ENCODE results near the gene LRP8. TPM values are rescaled to one million over a fixed set of nuclear protein-coding genes. Genes with fewer than 3 reads are reported as not detected.

The LRP8 gene
- total RNA-seq, 1 experiment from 2014 or later = 56.3 TPM

DNA sequence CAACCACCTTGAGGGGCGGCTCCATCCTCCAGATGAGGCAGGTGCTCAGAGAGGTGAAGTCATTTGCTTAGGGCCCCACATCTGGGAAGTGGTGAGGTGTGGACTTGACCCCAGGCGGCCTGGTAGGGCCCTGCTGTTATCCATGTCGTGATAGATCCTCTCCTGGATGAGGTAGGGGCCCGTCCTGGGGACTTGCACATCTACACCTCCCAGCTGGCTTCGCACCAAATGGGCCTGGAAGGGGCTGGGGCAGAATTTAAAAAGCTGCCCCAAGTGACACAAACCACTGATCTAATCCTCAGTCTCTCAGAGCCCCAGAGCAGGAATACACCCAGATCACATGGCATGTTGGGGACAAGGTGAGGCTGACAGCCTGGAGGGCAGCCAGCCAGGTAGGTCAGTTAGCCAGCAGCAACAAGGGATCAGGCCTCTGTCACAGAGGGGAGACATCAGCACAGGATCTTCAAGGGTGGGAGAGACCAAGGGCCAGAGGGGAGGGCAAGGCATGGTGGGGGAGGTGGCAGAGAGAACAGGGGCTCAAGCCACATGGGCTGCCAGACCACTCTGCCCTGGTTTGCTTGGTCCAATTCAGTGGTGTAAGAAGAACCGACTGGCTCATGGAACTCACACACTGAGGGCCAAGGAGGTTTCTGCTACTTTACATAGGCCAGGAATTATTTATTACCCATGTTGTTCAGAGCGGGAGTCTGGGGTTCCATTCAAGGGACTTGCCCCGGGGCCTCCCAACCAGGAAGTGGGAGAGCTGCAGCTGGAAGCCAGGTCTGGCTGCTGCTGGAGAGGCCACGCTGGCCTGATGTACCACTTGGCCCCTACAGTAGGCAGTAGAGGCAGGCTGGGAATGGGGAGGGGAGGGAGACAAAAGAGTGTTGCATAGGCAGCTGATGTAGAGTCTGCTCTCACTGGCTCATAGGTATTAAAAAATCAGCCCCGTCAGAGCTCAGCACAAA is 12.1 kb downstream of the LRP8 start:
- H3K9me2 ChIP-seq (ENCODE audit: insufficient read depth) = no peaks in the 10 kb centered on the region
- H4K20me1 ChIP-seq (ENCODE audit: insufficient read depth) = no peaks in the 10 kb centered on the region
- no peaks in the 10 kb centered on the region for H3K4me1 ChIP-seq (ENCODE audit: control insufficient read depth in 1 of 2, insufficient read depth in 2 of 2, low read length in 2 of 2)
- ChIA-PET CTCF (no interaction called here), POLR2A (no interaction called here), RAD21 (ENCODE audit: low non-redundant PET in 1 of 2, low total read pairs in 2 of 2, uncharacterized antibody in 2 of 2, unreplicated experiment in 2 of 2) (no interaction called here)
- no peak overlapping the region for H3K4me3 ChIP-seq (replicated peaks in 1 of 2; ENCODE audit: low read depth in 1 of 2, low read length in 2 of 2)
- no peak overlapping the region for H2AFZ ChIP-seq (ENCODE audit: low read depth, low read length, poor library complexity, severe bottlenecking)
- ATAC-seq (no peak), DNase-seq (ENCODE audit: low read depth, low spot score) (no peak)
- peaks cover 1 to 24% of the 10 kb centered on the region in 2 experiments; a peak in 1 of 4 replicates for H3K36me3 ChIP-seq (ENCODE audit: control insufficient read depth in 1 of 2, insufficient read depth in 2 of 2, low read length in 2 of 2)
- no peaks in the 10 kb centered on the region for H3K27me3 ChIP-seq (ENCODE audit: insufficient read depth, low read length)
- TF ChIP-seq, protein P1, sequence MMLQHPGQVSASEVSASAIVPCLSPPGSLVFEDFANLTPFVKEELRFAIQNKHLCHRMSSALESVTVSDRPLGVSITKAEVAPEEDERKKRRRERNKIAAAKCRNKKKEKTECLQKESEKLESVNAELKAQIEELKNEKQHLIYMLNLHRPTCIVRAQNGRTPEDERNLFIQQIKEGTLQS (IDR thresholded peaks at IDR 0.05) = no peak
- TF ChIP-seq, protein P2, sequence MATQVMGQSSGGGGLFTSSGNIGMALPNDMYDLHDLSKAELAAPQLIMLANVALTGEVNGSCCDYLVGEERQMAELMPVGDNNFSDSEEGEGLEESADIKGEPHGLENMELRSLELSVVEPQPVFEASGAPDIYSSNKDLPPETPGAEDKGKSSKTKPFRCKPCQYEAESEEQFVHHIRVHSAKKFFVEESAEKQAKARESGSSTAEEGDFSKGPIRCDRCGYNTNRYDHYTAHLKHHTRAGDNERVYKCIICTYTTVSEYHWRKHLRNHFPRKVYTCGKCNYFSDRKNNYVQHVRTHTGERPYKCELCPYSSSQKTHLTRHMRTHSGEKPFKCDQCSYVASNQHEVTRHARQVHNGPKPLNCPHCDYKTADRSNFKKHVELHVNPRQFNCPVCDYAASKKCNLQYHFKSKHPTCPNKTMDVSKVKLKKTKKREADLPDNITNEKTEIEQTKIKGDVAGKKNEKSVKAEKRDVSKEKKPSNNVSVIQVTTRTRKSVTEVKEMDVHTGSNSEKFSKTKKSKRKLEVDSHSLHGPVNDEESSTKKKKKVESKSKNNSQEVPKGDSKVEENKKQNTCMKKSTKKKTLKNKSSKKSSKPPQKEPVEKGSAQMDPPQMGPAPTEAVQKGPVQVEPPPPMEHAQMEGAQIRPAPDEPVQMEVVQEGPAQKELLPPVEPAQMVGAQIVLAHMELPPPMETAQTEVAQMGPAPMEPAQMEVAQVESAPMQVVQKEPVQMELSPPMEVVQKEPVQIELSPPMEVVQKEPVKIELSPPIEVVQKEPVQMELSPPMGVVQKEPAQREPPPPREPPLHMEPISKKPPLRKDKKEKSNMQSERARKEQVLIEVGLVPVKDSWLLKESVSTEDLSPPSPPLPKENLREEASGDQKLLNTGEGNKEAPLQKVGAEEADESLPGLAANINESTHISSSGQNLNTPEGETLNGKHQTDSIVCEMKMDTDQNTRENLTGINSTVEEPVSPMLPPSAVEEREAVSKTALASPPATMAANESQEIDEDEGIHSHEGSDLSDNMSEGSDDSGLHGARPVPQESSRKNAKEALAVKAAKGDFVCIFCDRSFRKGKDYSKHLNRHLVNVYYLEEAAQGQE (IDR thresholded peaks at IDR 0.05; ENCODE audit: low read depth) = no peak
- TF ChIP-seq SP1 (IDR thresholded peaks at IDR 0.05; ENCODE audit: low read depth) = no peak
- no peak for TF ChIP-seq ZFX (IDR thresholded peaks at IDR 0.05)
- TF ChIP-seq SRF (IDR thresholded peaks at IDR 0.05; ENCODE audit: low read depth) = no peak
- TF ChIP-seq JUND (IDR thresholded peaks at IDR 0.05) = no peak
- TF ChIP-seq, protein P3, sequence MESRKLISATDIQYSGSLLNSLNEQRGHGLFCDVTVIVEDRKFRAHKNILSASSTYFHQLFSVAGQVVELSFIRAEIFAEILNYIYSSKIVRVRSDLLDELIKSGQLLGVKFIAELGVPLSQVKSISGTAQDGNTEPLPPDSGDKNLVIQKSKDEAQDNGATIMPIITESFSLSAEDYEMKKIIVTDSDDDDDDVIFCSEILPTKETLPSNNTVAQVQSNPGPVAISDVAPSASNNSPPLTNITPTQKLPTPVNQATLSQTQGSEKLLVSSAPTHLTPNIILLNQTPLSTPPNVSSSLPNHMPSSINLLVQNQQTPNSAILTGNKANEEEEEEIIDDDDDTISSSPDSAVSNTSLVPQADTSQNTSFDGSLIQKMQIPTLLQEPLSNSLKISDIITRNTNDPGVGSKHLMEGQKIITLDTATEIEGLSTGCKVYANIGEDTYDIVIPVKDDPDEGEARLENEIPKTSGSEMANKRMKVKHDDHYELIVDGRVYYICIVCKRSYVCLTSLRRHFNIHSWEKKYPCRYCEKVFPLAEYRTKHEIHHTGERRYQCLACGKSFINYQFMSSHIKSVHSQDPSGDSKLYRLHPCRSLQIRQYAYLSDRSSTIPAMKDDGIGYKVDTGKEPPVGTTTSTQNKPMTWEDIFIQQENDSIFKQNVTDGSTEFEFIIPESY (IDR thresholded peaks at IDR 0.05; ENCODE audit: extremely low read depth, insufficient replicate concordance, low read length) = no peak
- no peak for TF ChIP-seq YY1 (IDR thresholded peaks at IDR 0.05; ENCODE audit: extremely low read depth, insufficient replicate concordance, low read depth, low read length)
- TF ChIP-seq SIN3A (IDR thresholded peaks at IDR 0.05; ENCODE audit: low read depth) = no peak
- no peak for TF ChIP-seq EZH2phosphoT487 (IDR thresholded peaks at IDR 0.05; ENCODE audit: borderline replicate concordance)
- intact Hi-C loops (cut with micrococcal nuclease) = no loop called here
- no peak overlapping the region for H3K4me2 ChIP-seq (ENCODE audit: low read length)
- BruUV-seq (replicated peaks) = no TSS peak
- no peak overlapping the region for H3K9ac ChIP-seq (ENCODE audit: low read length)
- H3K27ac ChIP-seq (ENCODE audit: low read depth, low read length) = no peak overlapping the region
- H3K79me2 ChIP-seq (ENCODE audit: insufficient read depth, low read length) = peaks cover 81% of the 10 kb centered on the region
- H3K9me3 ChIP-seq (ENCODE audit: control insufficient read depth in 1 of 2, insufficient read depth in 1 of 2, low read depth in 1 of 2, low read length in 2 of 2) = no peaks in the 10 kb centered on the region
